ENCODE results near the gene BABAM2. TPM values are rescaled to one million over a fixed set of nuclear protein-coding genes. Genes with fewer than 3 reads are reported as not detected.

The BABAM2 gene
- total RNA-seq, 1 donor from 2014 or later: 43.5 TPM

DNA sequence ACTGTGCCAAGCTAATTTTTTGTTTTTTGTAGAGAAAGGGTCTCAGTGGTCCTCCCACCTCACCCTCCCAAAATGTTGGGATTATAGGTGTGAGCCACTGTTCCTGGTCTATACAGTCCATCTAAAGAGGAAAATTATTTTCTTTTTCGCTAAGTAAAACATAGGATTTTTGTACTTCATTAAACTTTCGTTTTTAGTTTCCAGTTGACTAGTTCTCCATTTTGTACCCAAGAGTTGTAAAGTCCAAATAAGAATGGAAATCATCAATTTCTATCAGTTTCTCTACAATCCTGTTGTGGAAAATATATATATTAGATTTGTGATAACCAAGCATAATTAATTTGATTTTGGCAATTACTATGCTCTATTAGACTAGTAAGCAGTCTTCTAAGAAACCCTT, 156.4 kb downstream of the BABAM2 start:
- no peaks in the 10 kb centered on the region for H3K27me3 Mint-ChIP-seq (ENCODE audit: low read depth)
- TF ChIP-seq, protein P1, sequence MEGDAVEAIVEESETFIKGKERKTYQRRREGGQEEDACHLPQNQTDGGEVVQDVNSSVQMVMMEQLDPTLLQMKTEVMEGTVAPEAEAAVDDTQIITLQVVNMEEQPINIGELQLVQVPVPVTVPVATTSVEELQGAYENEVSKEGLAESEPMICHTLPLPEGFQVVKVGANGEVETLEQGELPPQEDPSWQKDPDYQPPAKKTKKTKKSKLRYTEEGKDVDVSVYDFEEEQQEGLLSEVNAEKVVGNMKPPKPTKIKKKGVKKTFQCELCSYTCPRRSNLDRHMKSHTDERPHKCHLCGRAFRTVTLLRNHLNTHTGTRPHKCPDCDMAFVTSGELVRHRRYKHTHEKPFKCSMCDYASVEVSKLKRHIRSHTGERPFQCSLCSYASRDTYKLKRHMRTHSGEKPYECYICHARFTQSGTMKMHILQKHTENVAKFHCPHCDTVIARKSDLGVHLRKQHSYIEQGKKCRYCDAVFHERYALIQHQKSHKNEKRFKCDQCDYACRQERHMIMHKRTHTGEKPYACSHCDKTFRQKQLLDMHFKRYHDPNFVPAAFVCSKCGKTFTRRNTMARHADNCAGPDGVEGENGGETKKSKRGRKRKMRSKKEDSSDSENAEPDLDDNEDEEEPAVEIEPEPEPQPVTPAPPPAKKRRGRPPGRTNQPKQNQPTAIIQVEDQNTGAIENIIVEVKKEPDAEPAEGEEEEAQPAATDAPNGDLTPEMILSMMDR (IDR thresholded peaks at IDR 0.05; ENCODE audit: unreplicated experiment): no peak

DNA sequence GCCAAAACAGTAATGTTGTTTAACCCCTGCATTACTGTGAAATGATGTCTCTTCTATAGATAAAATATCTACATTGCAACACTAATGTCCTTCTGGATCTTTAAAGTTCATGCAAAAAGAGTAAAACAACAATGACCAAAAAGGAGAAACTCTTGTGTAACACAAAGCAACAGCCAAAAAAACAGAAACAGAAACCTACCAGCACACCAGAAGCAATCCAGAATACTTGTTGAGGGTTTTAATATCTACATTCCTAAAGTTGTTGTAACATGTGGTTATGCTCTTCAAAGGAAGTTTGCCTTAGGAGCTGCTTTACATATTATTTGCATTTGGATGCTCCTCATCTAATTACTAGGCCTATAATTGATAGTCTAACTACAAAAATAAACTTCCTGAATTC, 157.2 kb downstream of the BABAM2 start:
- Mint-ChIP-seq H3K9me3 (no peaks in the 10 kb centered on the region), H3K36me3 (peaks cover 3% of the 10 kb centered on the region), H3K4me1 (peaks cover 17% of the 10 kb centered on the region), H3K4me3 (no peak overlapping the region), H3K27ac (peak overlapping the region; percentile 43), H3K27me3 (ENCODE audit: low read depth) (no peaks in the 10 kb centered on the region)
- TF ChIP-seq, protein P1 (IDR thresholded peaks at IDR 0.05; ENCODE audit: unreplicated experiment): no peak
- DNase-seq (ENCODE audit: low spot score in 2 of 2, unreplicated experiment in 2 of 2): no peak

More for the DNA sequence above, 156.4 kb downstream of the BABAM2 start:
- H3K36me3 Mint-ChIP-seq: peaks cover 3% of the 10 kb centered on the region
- H3K9me3 Mint-ChIP-seq: no peaks in the 10 kb centered on the region
- no peak overlapping the region for H3K27ac Mint-ChIP-seq
- peaks cover 13% of the 10 kb centered on the region for H3K4me1 Mint-ChIP-seq
- no peak overlapping the region for H3K4me3 Mint-ChIP-seq
- no peak for DNase-seq (ENCODE audit: low spot score in 2 of 2, unreplicated experiment in 2 of 2)

DNA sequence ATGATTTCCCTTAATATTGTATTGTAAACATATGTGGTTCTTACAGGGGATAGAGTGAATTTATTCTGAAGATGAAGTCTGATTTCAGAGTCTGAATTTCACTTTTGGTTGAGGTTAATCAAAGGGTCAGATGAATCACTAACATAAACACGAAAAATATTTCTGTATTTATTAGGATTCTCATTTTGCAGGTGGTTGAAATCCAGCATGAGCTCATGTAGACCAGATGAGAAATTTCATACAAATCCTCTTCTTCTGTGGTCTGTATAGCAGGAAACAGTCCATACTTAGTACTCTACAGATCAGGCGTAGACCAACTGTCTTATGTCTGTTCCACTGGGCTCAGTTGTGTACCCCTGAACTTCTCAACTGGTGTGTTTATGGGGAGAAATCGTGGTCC, 157.8 kb downstream of the BABAM2 start:
- H3K4me3 Mint-ChIP-seq: no peak overlapping the region
- no peak for DNase-seq (ENCODE audit: low spot score in 2 of 2, unreplicated experiment in 2 of 2)
- H3K27ac Mint-ChIP-seq: no peak overlapping the region
- H3K9me3 Mint-ChIP-seq: no peaks in the 10 kb centered on the region
- peaks cover 3% of the 10 kb centered on the region for H3K36me3 Mint-ChIP-seq
- H3K4me1 Mint-ChIP-seq: peaks cover 23% of the 10 kb centered on the region
- TF ChIP-seq, protein P1 (IDR thresholded peaks at IDR 0.05; ENCODE audit: unreplicated experiment): no peak
- H3K27me3 Mint-ChIP-seq (ENCODE audit: low read depth): no peaks in the 10 kb centered on the region

DNA sequence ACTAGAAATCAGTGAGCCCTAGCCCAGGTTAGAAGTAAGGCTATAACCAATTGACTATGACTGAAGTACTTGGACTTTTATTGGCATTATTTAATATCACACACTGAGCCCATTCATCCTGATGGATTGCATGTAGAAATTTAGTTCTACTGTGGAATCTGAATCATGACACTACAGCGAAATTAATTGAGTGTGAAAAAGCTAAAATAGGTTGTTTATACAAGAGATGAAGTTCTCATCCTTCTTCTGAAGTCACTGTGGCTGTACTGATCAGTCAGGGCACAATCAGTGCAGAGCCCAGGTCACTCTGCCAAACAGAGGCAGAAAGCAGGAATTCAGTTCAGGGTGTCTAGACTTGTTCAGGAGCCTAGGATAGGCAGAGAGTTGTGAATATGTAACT, 158.9 kb downstream of the BABAM2 start:
- peaks cover 25% of the 10 kb centered on the region for H3K4me1 Mint-ChIP-seq
- no peak overlapping the region for H3K4me3 Mint-ChIP-seq
- TF ChIP-seq, protein P1 (IDR thresholded peaks at IDR 0.05; ENCODE audit: unreplicated experiment): no peak
- no peak for DNase-seq (ENCODE audit: low spot score in 2 of 2, unreplicated experiment in 2 of 2)
- no peaks in the 10 kb centered on the region for H3K9me3 Mint-ChIP-seq
- no peaks in the 10 kb centered on the region for H3K27me3 Mint-ChIP-seq (ENCODE audit: low read depth)
- H3K36me3 Mint-ChIP-seq: peaks cover 3% of the 10 kb centered on the region
- no peak overlapping the region for H3K27ac Mint-ChIP-seq

DNA sequence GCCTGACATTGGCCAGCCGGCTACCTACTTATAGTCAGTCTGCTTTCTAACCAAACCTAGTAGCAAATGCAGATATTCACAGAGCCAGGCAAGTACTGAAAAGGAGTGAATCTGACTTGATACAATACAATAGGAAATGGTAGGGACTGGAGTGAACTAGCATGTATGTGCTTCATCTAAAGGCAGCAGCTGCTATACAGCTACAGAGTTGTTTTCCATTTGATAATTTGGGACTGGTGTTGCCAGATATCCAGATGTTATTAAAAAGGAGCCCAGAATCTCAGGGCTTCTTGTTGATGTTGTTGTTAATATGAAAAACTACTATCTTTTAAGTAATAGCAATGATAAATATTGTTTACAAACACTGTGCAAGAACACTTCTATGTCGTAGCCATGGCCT, 159.4 kb downstream of the BABAM2 start:
- no peak overlapping the region for H3K27ac Mint-ChIP-seq
- no peaks in the 10 kb centered on the region for H3K9me3 Mint-ChIP-seq
- no peak for DNase-seq (ENCODE audit: low spot score in 2 of 2, unreplicated experiment in 2 of 2)
- H3K27me3 Mint-ChIP-seq (ENCODE audit: low read depth): no peaks in the 10 kb centered on the region
- peaks cover 22% of the 10 kb centered on the region for H3K4me1 Mint-ChIP-seq
- H3K36me3 Mint-ChIP-seq: peaks cover 3% of the 10 kb centered on the region
- TF ChIP-seq, protein P1 (IDR thresholded peaks at IDR 0.05; ENCODE audit: unreplicated experiment): no peak
- no peak overlapping the region for H3K4me3 Mint-ChIP-seq

DNA sequence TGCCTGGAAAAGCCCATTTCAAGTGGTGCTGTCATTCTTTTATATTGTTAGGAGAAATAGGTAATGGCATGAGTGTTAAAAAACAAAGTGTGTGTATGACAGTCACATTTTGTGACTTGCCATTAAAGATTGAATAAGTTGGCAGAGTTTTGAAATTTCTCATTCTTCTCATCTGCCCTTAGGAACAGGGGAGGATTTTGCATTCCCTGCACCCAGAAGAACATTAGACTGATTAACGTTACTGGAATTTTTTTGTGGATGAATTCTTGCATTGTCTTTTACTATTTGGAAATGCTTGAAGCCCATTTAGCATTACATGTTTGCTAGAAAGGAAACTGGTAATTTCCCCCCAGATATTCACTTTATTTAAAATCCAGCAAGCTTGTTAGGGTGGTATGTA, 162.2 kb downstream of the BABAM2 start:
- peaks cover 9% of the 10 kb centered on the region for H3K36me3 Mint-ChIP-seq
- no peak for DNase-seq (ENCODE audit: low spot score in 2 of 2, unreplicated experiment in 2 of 2)

More for the DNA sequence above, 162.2 kb downstream of the BABAM2 start:
- H3K27me3 Mint-ChIP-seq (ENCODE audit: low read depth): no peaks in the 10 kb centered on the region
- H3K4me1 Mint-ChIP-seq: peaks cover 14% of the 10 kb centered on the region
- TF ChIP-seq, protein P1 (IDR thresholded peaks at IDR 0.05; ENCODE audit: unreplicated experiment): no peak
- H3K9me3 Mint-ChIP-seq: peaks cover 6% of the 10 kb centered on the region
- no peak overlapping the region for H3K4me3 Mint-ChIP-seq
- H3K27ac Mint-ChIP-seq: peak overlapping the region; percentile 70

Data from mesothelial cell of epicardium (in vitro differentiated cells).